Mesendoderm (in vitro differentiated cells): ENCODE measurements around the gene RAPGEF2.
"Not testable (repeated sequence)": the region's sequence is repeated elsewhere in the genome, so short reads cannot be mapped to it uniquely, and the experiment has no call there.

Source experiments
- DNase-seq: peaks from one replicate; pipeline ENCODE4 v3.0.0; 2013
- H2AK5ac ChIP-seq: 2 replicates; pipeline ENCODE4 v1.6.1; 2013; ENCODE audit warnings: low read length, inconsistent platforms
- H2BK120ac ChIP-seq: 2 replicates; pipeline ENCODE4 v1.6.1; 2013; ENCODE audit warnings: low read depth, mild to moderate bottlenecking, low read length, moderate library complexity, mixed read lengths
- H2BK15ac ChIP-seq: replicated peaks from 2 replicates; pipeline ENCODE4 v1.6.1; 2013; ENCODE audit warnings: low read depth, mild to moderate bottlenecking, moderate library complexity
- H2BK5ac ChIP-seq: 2 replicates; pipeline ENCODE4 v1.6.1; 2013; ENCODE audit warnings: low read length, inconsistent platforms
- H3K18ac ChIP-seq: 2 replicates; pipeline ENCODE4 v1.6.1; 2013; ENCODE audit warnings: mild to moderate bottlenecking, low read length, mixed read lengths
- H3K23ac ChIP-seq: one replicate; pipeline ENCODE4 v1.6.1; 2013; ENCODE audit warnings: low read length
- H3K27ac ChIP-seq: 2 replicates; pipeline ENCODE4 v1.5.1; 2013; ENCODE audit warnings: low read depth, mild to moderate bottlenecking, inconsistent platforms, low read length, moderate library complexity
- H3K27me3 ChIP-seq: 2 replicates; pipeline ENCODE4 v1.6.1; 2013; ENCODE audit warnings: low read length, control low read depth, mild to moderate bottlenecking, inconsistent platforms; ENCODE audit not compliant: insufficient read depth, poor library complexity
- H3K36me3 ChIP-seq: 2 replicates; pipeline ENCODE4 v1.6.1; 2013; ENCODE audit warnings: low read length, inconsistent platforms; ENCODE audit not compliant: control insufficient read depth, insufficient read depth
- H3K4ac ChIP-seq: one replicate; pipeline ENCODE4 v1.6.1; 2013; ENCODE audit warnings: low read depth, mild to moderate bottlenecking, low read length, moderate library complexity
- H3K4me1 ChIP-seq: 2 replicates; pipeline ENCODE4 v1.6.1; 2013; ENCODE audit warnings: low read depth, low read length, inconsistent platforms; ENCODE audit not compliant: control insufficient read depth
- H3K4me2 ChIP-seq: 2 replicates; pipeline ENCODE4 v1.6.1; 2013; ENCODE audit warnings: low read length
- H3K4me3 ChIP-seq: 2 replicates; pipeline ENCODE4 v1.5.1; 2013; ENCODE audit warnings: mild to moderate bottlenecking, low read length
- H3K56ac ChIP-seq: one replicate; pipeline ENCODE4 v1.6.1; 2013; ENCODE audit warnings: low read length
- H3K79me1 ChIP-seq: 2 replicates; pipeline ENCODE4 v1.6.1; 2013; ENCODE audit warnings: low read length, inconsistent platforms
- H3K79me2 ChIP-seq: 2 replicates; pipeline ENCODE4 v1.6.1; 2013; ENCODE audit warnings: mild to moderate bottlenecking, low read length; ENCODE audit not compliant: control insufficient read depth, insufficient read depth
- H3K9ac ChIP-seq: 2 replicates; pipeline ENCODE4 v1.6.1; 2013; ENCODE audit warnings: low read length, inconsistent platforms
- H4K5ac ChIP-seq: one replicate; pipeline ENCODE4 v1.6.1; 2013; ENCODE audit warnings: low read length
- H4K8ac ChIP-seq: one replicate; pipeline ENCODE4 v1.6.1; 2013; ENCODE audit warnings: low read depth, mild to moderate bottlenecking, control low read depth, low read length, moderate library complexity
- WGBS: extraction: QIAGEN DNeasy Blood & Tissue Kit; methylation state at CpG from one replicate; pipeline ENCODE4 v1.1.7; 2013; ENCODE audit warnings: low lambda C conversion rate, missing lambda C conversion rate; ENCODE audit not compliant: insufficient coverage; ENCODE audit errors: extremely low coverage; 5-methylcytosine and 5-hydroxymethylcytosine counted together

RAPGEF2 gene

DNA sequence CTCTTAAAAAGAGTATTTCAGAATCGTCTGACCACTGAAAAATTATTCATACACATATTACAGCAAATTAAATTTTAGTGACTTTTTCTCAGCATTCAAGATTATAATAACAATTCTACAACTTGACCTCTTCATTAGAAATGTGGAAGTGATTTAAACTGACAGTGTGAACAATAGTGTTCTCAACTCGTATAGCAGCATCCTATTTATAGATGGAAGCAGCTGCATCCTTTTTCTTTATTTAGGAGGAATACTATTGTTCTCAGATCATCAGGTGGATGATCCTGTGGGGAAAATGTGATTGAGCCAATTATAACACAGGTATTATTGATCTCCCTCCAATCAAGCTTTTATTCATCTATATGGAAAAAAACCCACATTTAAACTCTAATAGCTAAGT, 56.7 kb downstream of the RAPGEF2 start:
- Histone ChIP-seq H3K4me1 (peaks cover 2% of the 10 kb centered on the region), H3K18ac (no peak overlapping the region), H3K9ac (no peak overlapping the region), H3K79me2 (peaks cover 28% of the 10 kb centered on the region), H3K56ac (no peak overlapping the region), H3K4me3 (no peak overlapping the region), H2BK5ac (no peak overlapping the region), H3K79me1 (peaks cover 3% of the 10 kb centered on the region), H2BK120ac (no peak overlapping the region), H3K4me2 (no peak overlapping the region), H3K27me3 (no peaks in the 10 kb centered on the region), H3K23ac (no peak overlapping the region), H3K4ac (no peak overlapping the region), H4K5ac (no peak overlapping the region), H2BK15ac (no peak overlapping the region), H4K8ac (no peak overlapping the region), H2AK5ac (no peak overlapping the region), H3K27ac (no peak overlapping the region), H3K36me3 (no peaks in the 10 kb centered on the region)
- DNase-seq: no peak
- no CpG with 5 or more reads among the region's 2 CpGs for WGBS

- no peak overlapping the region for H3K18ac ChIP-seq
- no peak overlapping the region for H2BK5ac ChIP-seq
- H3K4me3 ChIP-seq: no peak overlapping the region
- H4K8ac ChIP-seq: no peak overlapping the region
- no peak overlapping the region for H2BK120ac ChIP-seq
- no peak overlapping the region for H3K4me2 ChIP-seq
- no CpG with 5 or more reads among the region's 1 CpG for WGBS
- H3K27ac ChIP-seq: no peak overlapping the region
- DNase-seq: no peak
- no peak overlapping the region for H4K5ac ChIP-seq
- peaks cover 2% of the 10 kb centered on the region for H3K4me1 ChIP-seq
- no peak overlapping the region for H3K56ac ChIP-seq
- H3K4ac ChIP-seq: no peak overlapping the region
- H2BK15ac ChIP-seq: no peak overlapping the region
- peaks cover 24% of the 10 kb centered on the region for H3K79me2 ChIP-seq
- H3K9ac ChIP-seq: no peak overlapping the region
- peaks cover 3% of the 10 kb centered on the region for H3K79me1 ChIP-seq
- no peak overlapping the region for H2AK5ac ChIP-seq
- no peaks in the 10 kb centered on the region for H3K27me3 ChIP-seq
- H3K36me3 ChIP-seq: no peaks in the 10 kb centered on the region
- no peak overlapping the region for H3K23ac ChIP-seq
Observed at GRCh38 chr4:159160242-159160641, 57.4 kb downstream of the RAPGEF2 start.

DNA sequence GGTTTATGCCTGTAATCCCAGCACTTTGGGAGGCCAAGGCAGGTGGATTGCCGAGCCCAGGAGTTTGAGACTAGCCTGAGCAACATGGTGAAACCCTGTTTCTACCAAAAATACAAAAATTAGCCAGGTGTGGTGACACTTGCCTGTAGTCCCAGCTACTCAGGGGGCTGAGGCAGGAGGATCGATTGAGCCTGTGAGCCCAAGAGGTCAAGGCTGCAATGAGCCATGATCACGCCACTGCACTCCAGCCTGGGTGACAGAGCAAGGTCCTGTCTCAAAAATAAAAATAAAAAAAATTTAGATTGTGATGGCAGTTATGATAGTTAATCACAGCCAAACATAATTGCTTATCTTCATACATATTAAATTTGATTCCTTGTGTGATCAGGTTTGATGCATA, 58.6 kb downstream of the RAPGEF2 start:
- not testable (repeated sequence) for H3K4me2 ChIP-seq, H3K27me3 ChIP-seq, DNase-seq, H2AK5ac ChIP-seq, H3K23ac ChIP-seq, H2BK120ac ChIP-seq, H3K4me3 ChIP-seq, H3K36me3 ChIP-seq, H3K9ac ChIP-seq, H3K18ac ChIP-seq, H4K5ac ChIP-seq, H3K4me1 ChIP-seq, H2BK5ac ChIP-seq, H3K56ac ChIP-seq, H3K4ac ChIP-seq, H4K8ac ChIP-seq, H3K79me1 ChIP-seq, H3K27ac ChIP-seq, H2BK15ac ChIP-seq
- peaks cover 26% of the 10 kb centered on the region for H3K79me2 ChIP-seq
- WGBS: no CpG with 5 or more reads among the region's 3 CpGs

- Histone ChIP-seq H3K27me3 (no peaks in the 10 kb centered on the region), H3K56ac (no peak overlapping the region), H3K9ac (no peak overlapping the region), H3K4ac (no peak overlapping the region), H3K79me2 (peaks cover 26% of the 10 kb centered on the region), H2BK15ac (no peak overlapping the region), H3K4me1 (peaks cover 2% of the 10 kb centered on the region), H3K4me3 (no peak overlapping the region), H2BK5ac (no peak overlapping the region), H3K4me2 (no peak overlapping the region), H3K36me3 (no peaks in the 10 kb centered on the region), H3K27ac (no peak overlapping the region), H4K8ac (no peak overlapping the region), H2AK5ac (no peak overlapping the region), H3K79me1 (peaks cover 7% of the 10 kb centered on the region), H2BK120ac (no peak overlapping the region), H4K5ac (no peak overlapping the region), H3K23ac (no peak overlapping the region), H3K18ac (no peak overlapping the region)
- no peak for DNase-seq
- WGBS: no CpG with 5 or more reads among the region's 1 CpG
Observed at GRCh38 chr4:159162576-159162975, 59.7 kb downstream of the RAPGEF2 start.

DNA sequence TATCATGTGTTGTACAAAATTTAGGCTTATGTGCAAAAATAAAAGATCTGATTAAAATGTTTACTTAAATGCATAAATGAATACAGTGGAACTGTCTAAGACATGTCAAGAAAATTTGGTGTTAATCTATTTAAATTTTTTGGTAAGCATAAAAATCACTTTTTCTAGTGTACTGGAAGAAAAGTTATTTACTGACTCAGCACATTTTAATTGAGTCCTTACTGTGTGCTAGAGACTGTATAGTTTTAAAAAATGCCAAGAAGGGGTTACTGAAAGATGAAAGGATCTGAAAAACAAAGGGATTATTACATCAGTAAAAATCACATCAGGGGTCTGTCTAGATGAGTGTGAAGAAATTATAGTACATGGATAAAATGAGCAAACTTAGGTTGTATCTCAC, 60.6 kb downstream of the RAPGEF2 start:
- Histone ChIP-seq H3K23ac (no peak overlapping the region), H3K4me2 (no peak overlapping the region), H3K56ac (no peak overlapping the region), H2AK5ac (no peak overlapping the region), H3K79me2 (peaks cover 27% of the 10 kb centered on the region), H3K4me3 (no peak overlapping the region), H4K5ac (no peak overlapping the region), H3K9ac (no peak overlapping the region), H4K8ac (no peak overlapping the region), H3K18ac (no peak overlapping the region), H2BK5ac (no peak overlapping the region), H3K79me1 (peaks cover 11% of the 10 kb centered on the region), H3K36me3 (no peaks in the 10 kb centered on the region), H2BK120ac (no peak overlapping the region), H3K27me3 (no peaks in the 10 kb centered on the region), H3K4ac (no peak overlapping the region), H2BK15ac (no peak overlapping the region), H3K27ac (no peak overlapping the region), H3K4me1 (no peaks in the 10 kb centered on the region)
- no peak for DNase-seq

DNA sequence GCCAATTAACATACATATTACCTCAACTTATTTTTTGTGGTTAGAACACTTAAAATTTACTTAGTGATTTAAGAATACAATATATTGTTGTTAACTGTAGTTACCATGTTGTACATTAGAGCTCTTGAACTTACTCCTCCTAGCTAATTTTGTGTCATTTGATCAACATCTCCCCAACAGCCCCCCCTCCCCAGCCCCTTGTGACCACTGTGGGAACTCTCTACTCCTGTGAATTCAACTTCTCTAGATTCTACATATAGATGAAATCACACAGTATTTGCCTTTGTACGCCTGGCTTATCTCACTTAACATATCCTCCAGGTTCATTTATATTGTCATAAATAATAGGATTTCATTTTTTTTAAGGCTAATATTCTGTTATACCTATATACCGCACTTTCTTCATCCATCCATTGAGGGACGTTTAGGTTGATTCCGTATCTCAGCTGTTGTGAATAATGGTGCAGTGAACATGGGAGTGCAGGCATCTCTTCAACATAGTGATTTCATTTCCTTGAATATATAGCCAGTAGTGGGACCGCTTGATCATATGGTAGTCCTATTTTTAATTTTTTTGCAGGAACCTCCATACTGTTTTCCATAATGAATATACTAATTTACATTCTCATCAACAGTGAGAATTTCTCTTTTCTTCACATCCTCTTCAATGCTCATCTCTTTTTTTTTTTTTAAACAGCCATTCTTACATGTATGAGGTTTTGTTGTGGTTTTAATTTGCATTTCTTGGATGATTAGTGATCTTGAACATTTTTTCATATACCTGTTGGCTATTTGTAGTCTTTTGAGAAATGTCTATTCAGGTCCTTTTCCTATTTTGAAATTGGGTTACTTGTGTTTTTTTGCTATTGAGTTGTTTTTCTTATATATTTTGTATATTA, 66.8 kb downstream of the RAPGEF2 start:
- no CpG with 5 or more reads among the region's 5 CpGs for WGBS
- no peak overlapping the region for H3K56ac ChIP-seq
- H2BK5ac ChIP-seq: no peak overlapping the region
- H3K4ac ChIP-seq: no peak overlapping the region
- H3K79me2 ChIP-seq: peaks cover 41% of the 10 kb centered on the region
- no peak overlapping the region for H4K5ac ChIP-seq
- no peak overlapping the region for H3K9ac ChIP-seq
- no peak overlapping the region for H3K4me3 ChIP-seq
- H3K27me3 ChIP-seq: no peaks in the 10 kb centered on the region
- H2BK120ac ChIP-seq: no peak overlapping the region
- H3K4me1 ChIP-seq: peaks cover 5% of the 10 kb centered on the region
- H3K27ac ChIP-seq: no peak overlapping the region
- H3K18ac ChIP-seq: no peak overlapping the region
- no peaks in the 10 kb centered on the region for H3K36me3 ChIP-seq
- H4K8ac ChIP-seq: no peak overlapping the region
- H2BK15ac ChIP-seq: no peak overlapping the region
- H3K79me1 ChIP-seq: peaks cover 18% of the 10 kb centered on the region
- no peak for DNase-seq
- H3K23ac ChIP-seq: no peak overlapping the region
- no peak overlapping the region for H2AK5ac ChIP-seq
- H3K4me2 ChIP-seq: no peak overlapping the region
